ENCODE results near the gene ANKRD13A. TPM values are rescaled to one million over a fixed set of nuclear protein-coding genes. Genes with fewer than 3 reads are reported as not detected.

Gene ANKRD13A
- total and polyA plus RNA-seq, 2 donors (not counting 3 experiments of a cell fraction or from before 2014, with no cell fraction given): 37.0 to 43.9 TPM

DNA sequence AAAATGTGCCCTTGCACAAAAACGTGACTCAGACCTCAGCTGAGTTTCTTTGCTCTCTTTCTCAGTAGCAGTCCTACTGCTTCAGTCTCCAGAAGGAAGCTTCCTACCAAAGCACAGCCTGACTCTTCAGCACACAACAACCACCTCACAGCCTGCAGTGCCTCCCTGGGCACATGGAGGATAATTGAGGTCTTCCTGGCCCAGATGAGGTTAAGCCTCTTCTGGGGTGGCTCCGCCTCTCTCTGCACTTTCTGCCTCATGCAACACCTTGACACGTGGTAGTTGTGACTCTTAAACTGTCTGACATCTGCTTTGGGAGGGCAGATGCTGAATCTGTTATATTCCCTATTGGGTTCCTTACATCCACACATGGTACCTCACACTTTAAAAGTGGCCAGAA, 36.8 kb upstream of the ANKRD13A start:
- intact Hi-C loops (cut with micrococcal nuclease) (no loop called here), dilution Hi-C loops (cut with MboI; ENCODE audit: extremely low pct_ligation_motif_present, low sequenced_read_pairs) (no loop called here)
- Histone ChIP-seq H3K9ac (replicated peaks; ENCODE audit: extremely low read depth, insufficient read depth, low read length) (no peak overlapping the region), H3K4me2 (ENCODE audit: insufficient read depth, low read length) (no peak overlapping the region), H3K4me3 (replicated peaks in 1 of 3; ENCODE audit: insufficient read depth in 1 of 3, low read depth in 1 of 3, low read length in 3 of 3) (no peak overlapping the region), H3K9me1 (replicated peaks; ENCODE audit: control insufficient read depth, extremely low read depth, insufficient read depth, low read length) (no peaks in the 10 kb centered on the region), H2AFZ (ENCODE audit: low read depth, low read length) (no peak overlapping the region), H3K27ac (ENCODE audit: insufficient read depth, low read depth, low read length) (no peak overlapping the region), H3K9me3 (replicated peaks; ENCODE audit: control insufficient read depth, insufficient read depth, low read length) (no peaks in the 10 kb centered on the region), H3K36me3 (ENCODE audit: control insufficient read depth in 2 of 2, extremely low read depth in 1 of 2, insufficient read depth in 2 of 2, low read length in 2 of 2) (peaks cover 13 to 18% of the 10 kb centered on the region in 2 experiments), H3K79me2 (ENCODE audit: control insufficient read depth, insufficient read depth, low read length) (no peaks in the 10 kb centered on the region), H3K27me3 (ENCODE audit: control insufficient read depth in 2 of 2, insufficient read depth in 2 of 2, low read length in 2 of 2) (no peaks in the 10 kb centered on the region), H3K4me1 (ENCODE audit: control insufficient read depth, extremely low read depth, insufficient read depth, low read length) (peaks cover 16% of the 10 kb centered on the region), H4K20me1 (replicated peaks; ENCODE audit: control insufficient read depth, extremely low read depth, insufficient read depth, low read length) (no peaks in the 10 kb centered on the region)
- ChIA-PET POLR2A (no interaction called here), CTCF (no interaction called here)
- BruUV-seq (replicated peaks): no TSS peak
- DNase-seq (ENCODE audit: low read depth, low spot score) (no peak), FAIRE-seq (no peak)
- no peak for TF ChIP-seq GATA2 (IDR thresholded peaks at IDR 0.05; ENCODE audit: insufficient read depth, insufficient read length, low read depth, low read length)
- no peak for TF ChIP-seq POLR2A (IDR thresholded peaks at IDR 0.05; ENCODE audit: low read depth, low read length)
- TF ChIP-seq, protein P1, sequence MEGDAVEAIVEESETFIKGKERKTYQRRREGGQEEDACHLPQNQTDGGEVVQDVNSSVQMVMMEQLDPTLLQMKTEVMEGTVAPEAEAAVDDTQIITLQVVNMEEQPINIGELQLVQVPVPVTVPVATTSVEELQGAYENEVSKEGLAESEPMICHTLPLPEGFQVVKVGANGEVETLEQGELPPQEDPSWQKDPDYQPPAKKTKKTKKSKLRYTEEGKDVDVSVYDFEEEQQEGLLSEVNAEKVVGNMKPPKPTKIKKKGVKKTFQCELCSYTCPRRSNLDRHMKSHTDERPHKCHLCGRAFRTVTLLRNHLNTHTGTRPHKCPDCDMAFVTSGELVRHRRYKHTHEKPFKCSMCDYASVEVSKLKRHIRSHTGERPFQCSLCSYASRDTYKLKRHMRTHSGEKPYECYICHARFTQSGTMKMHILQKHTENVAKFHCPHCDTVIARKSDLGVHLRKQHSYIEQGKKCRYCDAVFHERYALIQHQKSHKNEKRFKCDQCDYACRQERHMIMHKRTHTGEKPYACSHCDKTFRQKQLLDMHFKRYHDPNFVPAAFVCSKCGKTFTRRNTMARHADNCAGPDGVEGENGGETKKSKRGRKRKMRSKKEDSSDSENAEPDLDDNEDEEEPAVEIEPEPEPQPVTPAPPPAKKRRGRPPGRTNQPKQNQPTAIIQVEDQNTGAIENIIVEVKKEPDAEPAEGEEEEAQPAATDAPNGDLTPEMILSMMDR (IDR thresholded peaks at IDR 0.05; ENCODE audit: extremely low read depth in 1 of 2, insufficient read depth in 1 of 2, low read depth in 1 of 2, low read length in 2 of 2): no peak
- TF ChIP-seq, protein P2, sequence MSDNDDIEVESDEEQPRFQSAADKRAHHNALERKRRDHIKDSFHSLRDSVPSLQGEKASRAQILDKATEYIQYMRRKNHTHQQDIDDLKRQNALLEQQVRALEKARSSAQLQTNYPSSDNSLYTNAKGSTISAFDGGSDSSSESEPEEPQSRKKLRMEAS (IDR thresholded peaks at IDR 0.05; ENCODE audit: insufficient read depth, insufficient read length): no peak
- no peak for TF ChIP-seq MYC (IDR thresholded peaks at IDR 0.05; ENCODE audit: low read depth, low read length)
- TF ChIP-seq POLR2AphosphoS5 (IDR thresholded peaks at IDR 0.05; ENCODE audit: insufficient read depth, low read depth, low read length): no peak
- TF ChIP-seq JUN (IDR thresholded peaks at IDR 0.05; ENCODE audit: borderline replicate concordance, insufficient read depth, insufficient read length, low read depth): no peak
- no peak for TF ChIP-seq EZH2 (IDR thresholded peaks at IDR 0.05; ENCODE audit: borderline replicate concordance, low read depth, low read length, severe bottlenecking)
- no peak for TF ChIP-seq FOS (IDR thresholded peaks at IDR 0.05; ENCODE audit: borderline replicate concordance, insufficient read depth, low read length)
